EL (cell line): ENCODE data around the gene PTPN23.

Experiments
- DNase-seq: peaks from one replicate; pipeline ENCODE4 v3.0.0-alpha.2; 2016

Gene PTPN23

GRCh38 chr3:47406762-47407149 lies 25.9 kb downstream of the PTPN23 start:
- DNase-seq = no peak

GRCh38 chr3:47407237-47407636 lies 26.4 kb downstream of the PTPN23 start:
- DNase-seq = no peak

- DNase-seq = no peak
Observed at GRCh38 chr3:47407896-47408838, 27.3 kb downstream of the PTPN23 start.

- DNase-seq = no peak
Observed at GRCh38 chr3:47408839-47409229, 28.0 kb downstream of the PTPN23 start.

- no peak for DNase-seq
Observed at GRCh38 chr3:47409284-47409683, 28.5 kb downstream of the PTPN23 start.

DNA sequence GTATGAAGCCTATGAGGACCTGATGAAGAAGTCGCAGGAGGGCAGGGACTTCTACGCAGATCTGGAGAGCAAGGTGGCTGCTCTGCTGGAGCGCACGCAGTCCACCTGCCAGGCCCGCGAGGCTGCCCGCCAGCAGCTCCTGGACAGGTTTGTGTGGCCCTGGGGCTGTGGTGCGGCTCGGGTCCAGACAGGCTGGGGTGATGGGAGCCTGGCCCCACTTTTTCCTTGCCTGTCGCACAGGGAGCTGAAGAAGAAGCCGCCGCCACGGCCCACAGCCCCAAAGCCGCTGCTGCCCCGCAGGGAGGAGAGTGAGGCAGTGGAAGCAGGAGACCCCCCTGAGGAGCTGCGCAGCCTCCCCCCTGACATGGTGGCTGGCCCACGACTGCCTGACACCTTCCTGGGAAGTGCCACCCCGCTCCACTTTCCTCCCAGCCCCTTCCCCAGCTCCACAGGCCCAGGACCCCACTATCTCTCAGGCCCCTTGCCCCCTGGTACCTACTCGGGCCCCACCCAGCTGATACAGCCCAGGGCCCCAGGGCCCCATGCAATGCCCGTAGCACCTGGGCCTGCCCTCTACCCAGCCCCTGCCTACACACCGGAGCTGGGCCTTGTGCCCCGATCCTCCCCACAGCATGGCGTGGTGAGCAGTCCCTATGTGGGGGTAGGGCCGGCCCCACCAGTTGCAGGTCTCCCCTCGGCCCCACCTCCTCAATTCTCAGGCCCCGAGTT lies 29.0 kb downstream of the PTPN23 start:
- no peak for DNase-seq

GRCh38 chr3:47410417-47410720 lies 29.5 kb downstream of the PTPN23 start:
- no peak for DNase-seq

DNA sequence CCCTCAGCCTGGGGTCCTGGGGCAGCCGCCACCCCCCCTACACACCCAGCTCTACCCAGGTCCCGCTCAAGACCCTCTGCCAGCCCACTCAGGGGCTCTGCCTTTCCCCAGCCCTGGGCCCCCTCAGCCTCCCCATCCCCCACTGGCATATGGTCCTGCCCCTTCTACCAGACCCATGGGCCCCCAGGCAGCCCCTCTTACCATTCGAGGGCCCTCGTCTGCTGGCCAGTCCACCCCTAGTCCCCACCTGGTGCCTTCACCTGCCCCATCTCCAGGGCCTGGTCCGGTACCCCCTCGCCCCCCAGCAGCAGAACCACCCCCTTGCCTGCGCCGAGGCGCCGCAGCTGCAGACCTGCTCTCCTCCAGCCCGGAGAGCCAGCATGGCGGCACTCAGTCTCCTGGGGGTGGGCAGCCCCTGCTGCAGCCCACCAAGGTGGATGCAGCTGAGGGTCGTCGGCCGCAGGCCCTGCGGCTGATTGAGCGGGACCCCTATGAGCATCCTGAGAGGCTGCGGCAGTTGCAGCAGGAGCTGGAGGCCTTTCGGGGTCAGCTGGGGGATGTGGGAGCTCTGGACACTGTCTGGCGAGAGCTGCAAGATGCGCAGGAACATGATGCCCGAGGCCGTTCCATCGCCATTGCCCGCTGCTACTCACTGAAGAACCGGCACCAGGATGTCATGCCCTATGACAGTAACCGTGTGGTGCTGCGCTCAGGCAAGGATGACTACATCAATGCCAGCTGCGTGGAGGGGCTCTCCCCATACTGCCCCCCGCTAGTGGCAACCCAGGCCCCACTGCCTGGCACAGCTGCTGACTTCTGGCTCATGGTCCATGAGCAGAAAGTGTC lies 30.2 kb downstream of the PTPN23 start:
- DNase-seq = no peak

DNA sequence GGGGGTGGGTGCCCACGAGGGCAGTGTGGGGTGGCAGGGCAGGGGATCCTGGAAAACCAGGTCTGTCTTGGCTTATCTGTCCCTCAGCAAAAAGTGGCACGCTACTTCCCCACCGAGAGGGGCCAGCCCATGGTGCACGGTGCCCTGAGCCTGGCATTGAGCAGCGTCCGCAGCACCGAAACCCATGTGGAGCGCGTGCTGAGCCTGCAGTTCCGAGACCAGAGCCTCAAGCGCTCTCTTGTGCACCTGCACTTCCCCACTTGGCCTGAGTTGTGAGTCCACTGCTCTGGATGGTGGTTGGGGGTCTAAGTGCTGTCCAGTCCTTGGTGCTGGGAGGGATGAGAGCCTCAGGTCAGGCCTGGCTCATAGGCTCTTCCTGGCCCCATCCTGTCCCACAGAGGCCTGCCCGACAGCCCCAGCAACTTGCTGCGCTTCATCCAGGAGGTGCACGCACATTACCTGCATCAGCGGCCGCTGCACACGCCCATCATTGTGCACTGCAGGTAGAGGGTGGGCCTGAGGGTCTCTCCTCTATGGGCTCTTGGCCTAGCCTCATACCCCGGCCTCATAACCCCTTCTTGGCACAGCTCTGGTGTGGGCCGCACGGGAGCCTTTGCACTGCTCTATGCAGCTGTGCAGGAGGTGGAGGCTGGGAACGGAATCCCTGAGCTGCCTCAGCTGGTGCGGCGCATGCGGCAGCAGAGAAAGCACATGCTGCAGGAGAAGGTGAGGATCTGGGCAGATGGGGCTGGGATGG lies 31.1 kb downstream of the PTPN23 start:
- no peak for DNase-seq

DNA sequence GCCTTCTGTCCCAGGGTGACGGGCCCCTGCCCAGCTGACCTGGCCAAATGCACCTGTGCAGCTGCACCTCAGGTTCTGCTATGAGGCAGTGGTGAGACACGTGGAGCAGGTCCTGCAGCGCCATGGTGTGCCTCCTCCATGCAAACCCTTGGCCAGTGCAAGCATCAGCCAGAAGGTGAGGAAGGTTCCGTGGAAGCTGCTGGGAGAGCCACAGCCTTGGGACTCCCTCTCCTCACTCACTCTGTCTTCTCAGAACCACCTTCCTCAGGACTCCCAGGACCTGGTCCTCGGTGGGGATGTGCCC lies 31.6 kb downstream of the PTPN23 start:
- no peak for DNase-seq

- DNase-seq = no peak
Observed at GRCh38 chr3:47412842-47413520, 32.2 kb downstream of the PTPN23 start.

GRCh38 chr3:47413751-47414150 lies 32.9 kb downstream of the PTPN23 start:
- no peak for DNase-seq

- no peak for DNase-seq
Observed at GRCh38 chr3:47414161-47414564, 33.3 kb downstream of the PTPN23 start.

DNA sequence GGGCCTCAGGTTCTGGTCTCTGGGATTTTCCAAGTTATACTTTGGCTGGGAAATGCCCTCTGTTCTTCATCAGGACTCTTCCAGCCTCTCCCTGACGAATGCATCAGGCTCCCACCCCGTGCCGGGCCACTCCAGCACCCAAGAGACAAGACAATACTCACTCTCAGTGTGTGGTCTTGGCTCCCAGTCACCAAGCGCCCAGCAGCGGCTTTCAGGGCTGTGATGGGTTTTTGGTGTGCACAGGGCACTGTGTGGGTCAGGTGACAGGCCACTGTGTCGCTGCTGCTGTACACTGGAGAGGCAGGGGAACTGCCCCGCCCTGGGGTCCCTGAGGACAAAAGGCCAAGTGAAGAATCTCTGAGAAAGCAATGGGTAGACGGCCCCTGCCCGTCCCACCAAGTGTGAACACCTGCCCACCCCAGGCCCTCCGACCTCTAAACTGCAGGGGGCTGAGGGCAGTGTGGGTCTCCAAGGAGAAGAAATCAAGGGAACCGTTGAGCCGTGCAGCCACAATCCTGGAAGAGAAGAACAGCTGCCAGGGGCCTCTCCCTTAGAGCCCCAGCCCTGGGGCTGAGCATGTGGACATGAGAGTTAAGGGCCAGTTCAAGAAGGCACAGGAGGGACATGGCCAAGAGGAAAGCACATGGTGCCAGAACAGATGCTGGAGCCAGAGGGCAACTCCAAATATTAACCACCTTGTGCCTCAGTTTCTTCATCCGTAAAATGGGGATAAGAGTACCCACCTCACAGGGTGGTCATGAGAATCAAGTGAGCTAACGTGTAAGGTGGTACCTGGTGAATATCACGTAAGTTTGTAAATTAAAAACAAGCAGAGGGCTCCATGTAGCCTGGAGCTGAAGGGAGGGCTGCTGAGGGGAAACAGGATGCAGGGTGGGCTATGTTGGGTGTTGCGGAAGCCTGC lies 34.1 kb downstream of the PTPN23 start:
- no peak for DNase-seq

GRCh38 chr3:47416041-47416440 lies 35.2 kb downstream of the PTPN23 start:
- no peak for DNase-seq

DNA sequence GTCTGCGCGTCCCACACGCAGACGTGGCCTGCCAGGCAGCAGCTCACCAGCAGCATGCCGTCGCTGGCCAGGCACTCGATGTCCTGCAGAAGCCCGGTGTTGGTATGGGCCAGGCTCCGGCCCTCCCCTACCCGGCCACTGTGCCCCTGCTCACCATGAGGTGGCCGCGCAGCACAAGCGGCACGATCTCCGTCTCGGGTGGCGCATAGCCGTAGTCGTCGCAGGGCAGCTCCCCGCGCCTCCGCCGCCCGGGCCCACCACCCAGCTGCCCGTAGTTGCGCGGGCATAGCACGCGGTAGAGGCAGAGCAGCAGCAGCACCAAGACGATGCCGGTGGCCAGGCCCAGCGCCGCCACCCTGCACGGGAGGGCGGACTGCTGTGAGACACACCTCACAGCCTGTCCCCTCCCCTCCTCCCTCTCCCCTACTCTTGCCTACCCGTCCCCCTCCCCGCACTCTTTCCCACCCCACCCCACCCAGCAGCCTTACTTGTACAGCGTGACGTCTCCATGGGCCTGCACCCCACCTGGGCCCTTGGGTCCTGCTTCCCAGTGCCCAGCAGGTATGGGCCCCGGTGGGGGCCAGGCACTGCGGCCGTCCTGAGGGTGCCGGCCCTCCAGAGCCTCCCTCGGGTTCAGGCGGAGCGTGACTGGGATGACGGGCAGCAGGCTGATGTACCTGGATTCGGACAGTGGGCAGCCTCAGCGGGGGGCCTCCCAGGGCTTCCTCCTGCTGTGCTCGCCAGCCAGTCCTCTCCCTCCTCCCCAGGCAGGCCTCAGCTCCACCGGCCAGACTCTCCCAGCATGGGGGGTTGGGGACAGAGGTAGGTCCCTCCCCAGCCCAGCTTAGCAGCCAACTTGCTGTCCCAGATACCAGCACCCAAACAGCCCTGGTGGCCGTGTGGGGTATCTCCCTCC lies 37.6 kb downstream of the PTPN23 start:
- no peak for DNase-seq

GRCh38 chr3:47419083-47420043 lies 38.5 kb downstream of the PTPN23 start:
- no peak for DNase-seq

GRCh38 chr3:47420044-47420430 lies 39.2 kb downstream of the PTPN23 start:
- DNase-seq = no peak
